HG02870 (cell line): ENCODE measurements around the gene IP6K2.
"Not testable (repeated sequence)": the region's sequence is repeated elsewhere in the genome, so short reads cannot be mapped to it uniquely, and the experiment has no call there.

ENCODE experiments used
- ATAC-seq: cut with Tn5 transposase; IDR thresholded peaks from one replicate; pipeline ENCODE4 v1.9.1; 2021; ENCODE audit warnings: mild to moderate bottlenecking, moderate library complexity; ENCODE audit not compliant: unreplicated experiment

IP6K2 gene

GRCh38 chr3:48733752-48734518 lies 16.9 kb upstream of the IP6K2 start:
- ATAC-seq = not testable (repeated sequence)

- no peak for ATAC-seq
These were observed 10.5 kb upstream of the IP6K2 start for GRCh38 chr3:48727511-48727910.

GRCh38 chr3:48725185-48725855 lies 8.3 kb upstream of the IP6K2 start:
- not testable (repeated sequence) for ATAC-seq

GRCh38 chr3:48723725-48724124 lies 6.7 kb upstream of the IP6K2 start:
- ATAC-seq = no peak

- ATAC-seq = not testable (repeated sequence)
These were observed 6.3 kb upstream of the IP6K2 start for GRCh38 chr3:48723293-48723692.

- no peak for ATAC-seq
These were observed 476 bp downstream of the IP6K2 start for GRCh38 chr3:48716508-48716981.

- ATAC-seq = no peak
These were observed 1.7 kb downstream of the IP6K2 start for GRCh38 chr3:48715174-48715800.

- ATAC-seq = no peak
These were observed 5.3 kb downstream of the IP6K2 start for GRCh38 chr3:48711727-48712126.

GRCh38 chr3:48709051-48709461 lies 8.0 kb downstream of the IP6K2 start:
- ATAC-seq = no peak

GRCh38 chr3:48708481-48708889 lies 8.5 kb downstream of the IP6K2 start:
- ATAC-seq = no peak

- ATAC-seq = no peak
These were observed 9.9 kb downstream of the IP6K2 start for GRCh38 chr3:48707157-48707556.

GRCh38 chr3:48702320-48702920 lies 14.6 kb downstream of the IP6K2 start:
- no peak for ATAC-seq

- ATAC-seq = no peak
These were observed 16.2 kb downstream of the IP6K2 start for GRCh38 chr3:48700731-48701405.

- ATAC-seq = no peak
These were observed 18.1 kb downstream of the IP6K2 start for GRCh38 chr3:48698891-48699290.

- no peak for ATAC-seq
These were observed 19.1 kb downstream of the IP6K2 start for GRCh38 chr3:48697952-48698351.

GRCh38 chr3:48696601-48697000 lies 20.4 kb downstream of the IP6K2 start:
- ATAC-seq = no peak

- ATAC-seq = no peak
These were observed 20.9 kb downstream of the IP6K2 start for GRCh38 chr3:48696156-48696555.

GRCh38 chr3:48695393-48695753 lies 21.6 kb downstream of the IP6K2 start:
- ATAC-seq = no peak

- ATAC-seq = no peak
These were observed 22.2 kb downstream of the IP6K2 start for GRCh38 chr3:48694610-48695392.

- no peak for ATAC-seq
These were observed 23.2 kb downstream of the IP6K2 start for GRCh38 chr3:48693826-48694225.
